Adipocyte (in vitro differentiated cells): ENCODE measurements around the gene GALNT12.

ENCODE experiments used
- DNase-seq: peaks from one replicate; pipeline ENCODE4 v3.0.0-alpha.2; 2015; ENCODE audit warnings: low read depth
- H3K27me3 ChIP-seq: replicated peaks from 2 replicates; pipeline ENCODE4 v1.7.0; 2013; ENCODE audit warnings: mild to moderate bottlenecking, low read length, moderate library complexity; ENCODE audit not compliant: control insufficient read depth, insufficient read depth
- H3K36me3 ChIP-seq: 2 replicates; pipeline ENCODE4 v1.7.0; 2013; ENCODE audit warnings: low read length, mild to moderate bottlenecking, moderate library complexity; ENCODE audit not compliant: control insufficient read depth, insufficient read depth, severe bottlenecking
- H3K4me1 ChIP-seq: 2 replicates; pipeline ENCODE4 v1.7.0; 2013; ENCODE audit warnings: mild to moderate bottlenecking, low read length, moderate library complexity; ENCODE audit not compliant: control insufficient read depth, insufficient read depth
- H3K4me3 ChIP-seq: 2 replicates; pipeline ENCODE4 v1.7.0; 2013; ENCODE audit warnings: mild to moderate bottlenecking, low read length, moderate library complexity
- H3K9ac ChIP-seq: 2 replicates; pipeline ENCODE4 v1.7.0; 2013; ENCODE audit warnings: mild to moderate bottlenecking, low read length, moderate library complexity
- H3K9me3 ChIP-seq: 2 replicates; pipeline ENCODE4 v1.7.0; 2013; ENCODE audit warnings: mild to moderate bottlenecking, low read length, moderate library complexity; ENCODE audit not compliant: control insufficient read depth

The GALNT12 gene

DNA sequence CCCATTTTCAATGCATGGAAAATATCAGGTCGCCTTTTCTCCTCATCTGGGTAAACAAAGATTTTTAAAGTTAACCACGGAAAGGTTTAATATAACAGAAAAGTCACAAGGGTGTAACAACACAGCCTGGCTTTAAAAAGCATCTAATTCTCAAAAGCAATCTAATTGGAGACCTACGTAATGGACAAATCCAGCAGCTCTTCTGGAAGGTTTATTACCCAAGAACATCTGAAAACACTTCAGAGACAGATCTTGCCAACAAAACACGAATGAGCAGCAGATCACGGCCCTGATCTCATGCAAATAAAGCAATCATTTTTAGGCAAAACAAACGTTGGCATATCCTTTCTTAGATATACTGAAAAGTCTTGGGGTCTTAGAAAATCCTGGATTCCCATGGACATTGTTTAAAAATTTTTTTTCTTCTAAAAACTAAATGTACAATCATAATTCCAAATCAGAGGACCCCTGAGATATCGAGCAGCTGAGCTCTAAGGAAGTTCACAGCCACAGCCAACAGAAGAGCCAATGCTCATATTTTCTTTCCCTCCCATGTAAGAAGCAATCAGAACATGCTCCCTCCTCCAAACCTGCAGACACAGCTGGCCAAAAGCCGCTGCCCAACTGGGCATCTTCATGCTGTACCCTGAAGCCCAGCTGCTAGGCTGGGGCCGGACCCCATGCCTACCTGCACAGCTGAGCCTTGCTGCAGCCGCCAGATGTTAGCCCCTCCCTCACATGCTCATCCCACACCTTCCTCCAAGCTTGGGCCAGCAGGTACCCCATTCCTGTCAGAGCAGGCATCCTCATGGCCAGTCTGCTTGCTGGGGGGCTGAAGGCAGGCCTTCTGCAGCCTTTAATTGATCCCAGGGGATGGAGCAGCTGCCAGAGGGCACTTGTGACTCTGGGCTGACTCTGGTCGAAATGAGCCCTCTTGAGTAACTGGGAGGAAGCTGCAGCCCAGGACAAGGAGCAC lies 22.4 kb upstream of the GALNT12 start:
- H3K9ac ChIP-seq, result no peak overlapping the region
- peaks cover 12% of the 10 kb centered on the region for H3K4me1 ChIP-seq
- no peaks in the 10 kb centered on the region for H3K27me3 ChIP-seq
- H3K9me3 ChIP-seq, result no peaks in the 10 kb centered on the region
- no peak overlapping the region for H3K4me3 ChIP-seq
- H3K36me3 ChIP-seq, result peaks cover 48% of the 10 kb centered on the region
- DNase-seq, result no peak

GRCh38 chr9:98786750-98787510 lies 20.5 kb upstream of the GALNT12 start:
- Histone ChIP-seq H3K9ac (no peak overlapping the region), H3K27me3 (no peaks in the 10 kb centered on the region), H3K36me3 (peaks cover 39% of the 10 kb centered on the region), H3K4me1 (peaks cover 24% of the 10 kb centered on the region), H3K4me3 (no peak overlapping the region), H3K9me3 (no peaks in the 10 kb centered on the region)
- no peak for DNase-seq

- peaks cover 24% of the 10 kb centered on the region for H3K4me1 ChIP-seq
- H3K4me3 ChIP-seq, result no peak overlapping the region
- peaks cover 30% of the 10 kb centered on the region for H3K36me3 ChIP-seq
- H3K27me3 ChIP-seq, result no peaks in the 10 kb centered on the region
- H3K9ac ChIP-seq, result no peak overlapping the region
- no peaks in the 10 kb centered on the region for H3K9me3 ChIP-seq
- no peak for DNase-seq
Measured at GRCh38 chr9:98787766-98788335, 19.6 kb upstream of the GALNT12 start.

DNA sequence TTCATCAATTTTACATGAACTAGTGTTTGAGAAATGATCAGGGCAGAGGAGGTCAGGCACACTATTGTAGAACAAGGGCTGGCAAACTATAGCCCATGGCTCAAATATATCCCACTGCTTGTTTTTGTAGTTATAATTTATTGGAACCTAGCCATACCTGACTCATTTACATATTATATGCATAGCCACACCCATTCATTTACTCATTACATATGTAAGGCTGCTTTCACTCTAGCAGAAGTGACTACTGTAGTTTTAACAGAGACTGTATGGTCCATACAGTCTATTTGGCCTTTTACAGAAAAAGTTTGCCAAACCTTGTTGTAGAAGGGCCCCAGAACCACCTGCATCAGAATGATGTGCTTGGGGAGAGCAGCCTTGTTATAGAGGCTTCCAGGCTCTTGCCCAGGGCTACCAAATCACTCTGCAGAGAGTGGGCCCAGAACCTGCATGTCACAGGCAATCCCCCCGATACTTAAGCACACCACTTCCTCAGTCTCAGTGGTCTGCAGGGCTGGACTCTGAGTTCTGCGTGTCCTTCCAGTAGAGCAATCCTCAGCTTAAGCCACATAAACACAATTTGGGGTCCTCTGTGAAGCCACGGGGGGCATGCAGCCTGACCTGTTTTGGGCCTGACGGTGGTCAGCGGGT lies 17.9 kb upstream of the GALNT12 start:
- Histone ChIP-seq H3K4me3 (no peak overlapping the region), H3K4me1 (peaks cover 24% of the 10 kb centered on the region), H3K9ac (no peak overlapping the region), H3K36me3 (peaks cover 20% of the 10 kb centered on the region), H3K9me3 (no peaks in the 10 kb centered on the region), H3K27me3 (no peaks in the 10 kb centered on the region)
- DNase-seq, result no peak

GRCh38 chr9:98790134-98790841 lies 17.2 kb upstream of the GALNT12 start:
- DNase-seq, result no peak
- H3K9me3 ChIP-seq, result no peaks in the 10 kb centered on the region
- peaks cover 20% of the 10 kb centered on the region for H3K36me3 ChIP-seq
- no peak overlapping the region for H3K4me3 ChIP-seq
- H3K4me1 ChIP-seq, result peaks cover 25% of the 10 kb centered on the region
- H3K9ac ChIP-seq, result peak overlapping the region; percentile 51
- no peaks in the 10 kb centered on the region for H3K27me3 ChIP-seq

- DNase-seq, result peak; percentile 96
- H3K27me3 ChIP-seq, result no peaks in the 10 kb centered on the region
- no peaks in the 10 kb centered on the region for H3K9me3 ChIP-seq
- H3K9ac ChIP-seq, result peak overlapping the region; percentile 51
- H3K4me3 ChIP-seq, result peak overlapping the region; percentile 52
- peaks cover 20% of the 10 kb centered on the region for H3K36me3 ChIP-seq
- peaks cover 29% of the 10 kb centered on the region for H3K4me1 ChIP-seq
Measured at GRCh38 chr9:98790842-98791607, 16.4 kb upstream of the GALNT12 start.

DNA sequence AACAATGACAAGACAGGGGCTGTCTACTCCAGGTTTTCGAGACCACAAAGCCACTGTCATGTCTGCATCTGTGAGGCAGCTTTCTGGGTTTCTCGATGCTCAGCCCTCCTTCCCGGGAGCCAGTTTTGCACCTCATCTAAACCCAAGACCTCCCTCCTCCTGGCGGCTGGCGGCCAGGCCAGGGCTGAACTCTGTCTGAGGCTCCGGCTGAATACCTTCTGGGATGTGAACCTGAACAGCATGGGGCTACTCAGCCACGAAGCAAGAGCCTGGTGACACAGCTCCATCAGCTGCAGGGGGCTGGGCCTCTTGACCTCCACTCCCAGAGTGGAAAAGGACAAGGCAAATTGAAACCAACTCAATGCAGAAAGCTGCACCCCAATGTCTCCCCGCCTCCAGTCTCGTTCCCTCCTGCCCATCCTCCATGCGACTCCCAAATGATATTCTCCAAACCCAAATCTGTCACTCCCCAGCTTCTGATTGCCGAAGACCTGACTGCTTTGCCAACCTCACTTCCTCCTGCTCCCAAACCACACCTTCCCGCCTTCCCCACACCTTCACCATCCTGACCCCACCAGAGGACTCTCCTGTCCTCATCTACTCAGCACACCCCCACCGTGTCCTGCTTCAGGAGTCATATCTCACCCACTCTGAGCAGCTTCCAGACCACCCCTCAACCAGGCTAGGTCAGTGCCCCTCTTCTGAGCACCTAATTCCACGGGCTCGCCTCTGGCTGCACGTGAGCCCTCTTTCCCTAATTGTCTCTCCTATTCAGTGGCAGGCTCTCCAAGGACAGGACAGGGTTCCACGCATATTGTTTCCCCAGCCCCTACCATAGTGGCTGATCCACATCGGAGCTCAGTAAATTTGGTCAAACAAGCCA lies 15.6 kb upstream of the GALNT12 start:
- no peaks in the 10 kb centered on the region for H3K27me3 ChIP-seq
- DNase-seq, result peak; percentile 16
- H3K4me1 ChIP-seq, result peaks cover 26% of the 10 kb centered on the region
- H3K4me3 ChIP-seq, result no peak overlapping the region
- peaks cover 20% of the 10 kb centered on the region for H3K36me3 ChIP-seq
- H3K9me3 ChIP-seq, result no peaks in the 10 kb centered on the region
- H3K9ac ChIP-seq, result peak overlapping the region; percentile 37

DNA sequence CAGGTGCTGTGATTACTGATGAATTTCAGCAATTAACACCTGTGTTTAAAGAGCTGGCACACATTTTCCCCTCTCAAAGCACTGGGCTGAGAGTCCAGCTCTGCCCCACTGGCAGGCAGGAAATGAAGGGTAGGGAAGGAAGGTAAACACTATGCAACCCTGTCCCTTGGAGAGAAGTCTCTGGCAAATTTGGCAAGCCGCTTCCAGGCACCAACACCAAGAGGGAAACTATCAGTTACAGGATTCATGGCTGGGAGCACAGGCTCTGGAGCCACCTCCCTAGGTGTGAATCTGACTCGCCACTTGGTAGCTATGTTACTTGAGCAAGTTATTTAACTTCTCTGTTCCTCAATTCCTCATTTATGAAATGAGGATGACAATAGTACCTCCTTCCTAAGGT lies 14.4 kb upstream of the GALNT12 start:
- Histone ChIP-seq H3K4me3 (no peak overlapping the region), H3K27me3 (no peaks in the 10 kb centered on the region), H3K36me3 (peaks cover 18% of the 10 kb centered on the region), H3K4me1 (peaks cover 22% of the 10 kb centered on the region), H3K9me3 (peaks cover 2% of the 10 kb centered on the region), H3K9ac (no peak overlapping the region)
- no peak for DNase-seq

GRCh38 chr9:98794802-98795201 lies 12.7 kb upstream of the GALNT12 start:
- H3K9me3 ChIP-seq, result peaks cover 5% of the 10 kb centered on the region
- H3K36me3 ChIP-seq, result peaks cover 3% of the 10 kb centered on the region
- no peaks in the 10 kb centered on the region for H3K27me3 ChIP-seq
- H3K9ac ChIP-seq, result peak overlapping the region; percentile 1
- no peak for DNase-seq
- peaks cover 22% of the 10 kb centered on the region for H3K4me1 ChIP-seq
- H3K4me3 ChIP-seq, result peak overlapping the region; percentile 85
